HFFc6 (cell line): Measurements from ENCODE around the gene HTR7. TPM values are rescaled to one million over a fixed set of nuclear protein-coding genes. Genes with fewer than 3 reads are reported as not detected.

ENCODE experiments used
- DNase-seq: peaks from one replicate; pipeline ENCODE4 v3.0.0-alpha.2; 2018
- H3K27ac Mint-ChIP-seq: 2 replicates; pipeline ENCODE4 v1.8.0; 2020; ENCODE audit warnings: mild to moderate bottlenecking, mixed read lengths
- H3K27me3 Mint-ChIP-seq: 2 replicates; pipeline ENCODE4 v1.8.0; 2021; ENCODE audit warnings: mild to moderate bottlenecking, moderate library complexity, mixed read lengths; ENCODE audit not compliant: insufficient read depth
- H3K36me3 Mint-ChIP-seq: 2 replicates; pipeline ENCODE4 v1.8.0; 2021; ENCODE audit warnings: low read depth, mixed read lengths
- H3K4me1 Mint-ChIP-seq: 2 replicates; pipeline ENCODE4 v1.8.0; 2020; ENCODE audit warnings: low read depth, mixed read lengths
- H3K4me3 Mint-ChIP-seq: 2 replicates; pipeline ENCODE4 v1.8.0; 2020; ENCODE audit warnings: mild to moderate bottlenecking, moderate library complexity, mixed read lengths
- H3K9me3 Mint-ChIP-seq: 2 replicates; pipeline ENCODE4 v1.8.0; 2020; ENCODE audit warnings: mild to moderate bottlenecking, mixed read lengths
- CTCF ChIP-seq: fragments of 200-600 bp; sonication (generic); IDR thresholded peaks from 2 replicates; pipeline ENCODE4 v1.5.0; 2021; ENCODE audit warnings: antibody characterized with exemption, mild to moderate bottlenecking
- total RNA-seq, 6 experiments: library from RNA; stranded (reverse); fragmentation: NEBNext Ultra II Directional; extraction: Animal tissue kit (Norgen Biotek cat#: 25700); gene quantifications; 2 replicates in 1 of 6; 3 replicates in 5 of 6; pipeline ENCODE4 v1.2.3, GENCODE V29; 2021

HTR7 gene
- total RNA-seq, 6 experiments from 2014 or later = 0.23 to 0.50 (median 0.30) TPM

GRCh38 chr10:90788968-90789367 lies 68.9 kb downstream of the HTR7 start:
- no peaks in the 10 kb centered on the region for H3K4me1 Mint-ChIP-seq
- peaks cover 12% of the 10 kb centered on the region for H3K27me3 Mint-ChIP-seq
- no peak overlapping the region for H3K27ac Mint-ChIP-seq
- H3K9me3 Mint-ChIP-seq = no peaks in the 10 kb centered on the region
- no peak for TF ChIP-seq CTCF
- H3K36me3 Mint-ChIP-seq = no peaks in the 10 kb centered on the region
- no peak for DNase-seq
- no peak overlapping the region for H3K4me3 Mint-ChIP-seq

GRCh38 chr10:90788199-90788491 lies 69.7 kb downstream of the HTR7 start:
- Mint-ChIP-seq H3K9me3 (no peaks in the 10 kb centered on the region), H3K4me1 (no peaks in the 10 kb centered on the region), H3K27ac (no peak overlapping the region), H3K36me3 (no peaks in the 10 kb centered on the region), H3K27me3 (peaks cover 9% of the 10 kb centered on the region), H3K4me3 (no peak overlapping the region)
- no peak for DNase-seq
- TF ChIP-seq CTCF = peak; percentile 62

GRCh38 chr10:90787393-90788198 lies 70.2 kb downstream of the HTR7 start:
- Mint-ChIP-seq H3K9me3 (no peaks in the 10 kb centered on the region), H3K36me3 (no peaks in the 10 kb centered on the region), H3K27me3 (peaks cover 9% of the 10 kb centered on the region), H3K27ac (no peak overlapping the region), H3K4me3 (no peak overlapping the region), H3K4me1 (no peaks in the 10 kb centered on the region)
- peak; percentile 89 for TF ChIP-seq CTCF
- peak; percentile 30 for DNase-seq

GRCh38 chr10:90785782-90786181 lies 72.1 kb downstream of the HTR7 start:
- Mint-ChIP-seq H3K9me3 (no peaks in the 10 kb centered on the region), H3K4me3 (no peak overlapping the region), H3K27me3 (peaks cover 9% of the 10 kb centered on the region), H3K36me3 (no peaks in the 10 kb centered on the region), H3K27ac (no peak overlapping the region), H3K4me1 (no peaks in the 10 kb centered on the region)
- DNase-seq = no peak
- no peak for TF ChIP-seq CTCF

GRCh38 chr10:90784771-90785170 lies 73.1 kb downstream of the HTR7 start:
- TF ChIP-seq CTCF = no peak
- no peak for DNase-seq
- H3K4me1 Mint-ChIP-seq = no peaks in the 10 kb centered on the region
- no peak overlapping the region for H3K27ac Mint-ChIP-seq
- H3K9me3 Mint-ChIP-seq = no peaks in the 10 kb centered on the region
- H3K36me3 Mint-ChIP-seq = no peaks in the 10 kb centered on the region
- H3K4me3 Mint-ChIP-seq = no peak overlapping the region
- H3K27me3 Mint-ChIP-seq = peaks cover 12% of the 10 kb centered on the region

- Mint-ChIP-seq H3K36me3 (no peaks in the 10 kb centered on the region), H3K27me3 (peaks cover 5% of the 10 kb centered on the region), H3K27ac (no peak overlapping the region), H3K9me3 (no peaks in the 10 kb centered on the region), H3K4me1 (no peaks in the 10 kb centered on the region), H3K4me3 (no peak overlapping the region)
- no peak for DNase-seq
- TF ChIP-seq CTCF = no peak
Observed at GRCh38 chr10:90780488-90780887, 77.4 kb downstream of the HTR7 start.
